ENCODE data around the gene MGRN1. TPM values are rescaled to one million over a fixed set of nuclear protein-coding genes. Genes with fewer than 3 reads are reported as not detected.

MGRN1 gene
- total and polyA plus RNA-seq, 2 donors (not counting 3 experiments of a cell fraction or from before 2014, with no cell fraction given): 15.6 to 73.0 TPM

DNA sequence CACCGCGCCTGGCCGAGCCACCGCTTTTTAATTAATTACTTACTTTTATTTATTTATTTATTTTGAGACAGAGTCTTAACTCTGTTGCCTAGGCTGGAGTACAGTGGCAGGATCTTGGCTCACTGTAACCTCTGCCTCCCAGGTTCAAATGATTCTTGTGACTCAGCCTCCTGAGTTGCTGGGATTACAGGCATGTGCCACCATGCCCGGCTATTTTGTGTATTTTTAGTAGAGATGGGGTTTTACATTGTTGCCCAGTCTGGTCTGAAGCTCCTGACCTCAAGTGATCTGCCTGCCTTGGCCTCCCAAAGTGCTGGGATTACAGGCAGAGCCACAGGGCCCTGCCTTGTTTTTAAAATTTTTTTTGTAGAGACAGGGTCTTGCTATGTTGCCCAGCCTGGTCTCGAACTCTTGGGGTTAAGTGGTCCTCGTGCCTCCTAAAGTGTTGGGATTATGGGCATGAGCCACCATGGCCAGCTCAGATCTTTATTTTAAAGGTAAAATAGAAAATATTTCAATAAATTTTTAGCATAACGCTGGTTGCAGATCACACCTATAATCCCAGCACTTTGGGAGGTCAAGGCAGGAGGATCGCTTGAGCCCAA is 50.4 kb downstream of the MGRN1 start:
- DNase-seq (ENCODE audit: low read depth, low spot score): no peak
- H3K27me3 ChIP-seq (ENCODE audit: control insufficient read depth in 2 of 2, insufficient read depth in 2 of 2, low read length in 2 of 2): no peaks in the 10 kb centered on the region
- H3K27ac ChIP-seq (ENCODE audit: insufficient read depth, low read depth, low read length): no peak overlapping the region
- no peaks in the 10 kb centered on the region for H3K79me2 ChIP-seq (ENCODE audit: control insufficient read depth, insufficient read depth, low read length)
- intact Hi-C loops (cut with micrococcal nuclease): no loop called here
- no peak for TF ChIP-seq FOS (IDR thresholded peaks at IDR 0.05; ENCODE audit: borderline replicate concordance, insufficient read depth, low read length)
- TF ChIP-seq GATA2 (IDR thresholded peaks at IDR 0.05; ENCODE audit: insufficient read depth, insufficient read length, low read depth, low read length): no peak
- TF ChIP-seq JUN (IDR thresholded peaks at IDR 0.05; ENCODE audit: borderline replicate concordance, insufficient read depth, insufficient read length, low read depth): no peak
- no peak for TF ChIP-seq POLR2A (IDR thresholded peaks at IDR 0.05; ENCODE audit: low read depth, low read length)
- TF ChIP-seq, protein P1, sequence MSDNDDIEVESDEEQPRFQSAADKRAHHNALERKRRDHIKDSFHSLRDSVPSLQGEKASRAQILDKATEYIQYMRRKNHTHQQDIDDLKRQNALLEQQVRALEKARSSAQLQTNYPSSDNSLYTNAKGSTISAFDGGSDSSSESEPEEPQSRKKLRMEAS (IDR thresholded peaks at IDR 0.05; ENCODE audit: insufficient read depth, insufficient read length): no peak
- FAIRE-seq: no peak
- no peaks in the 10 kb centered on the region for H3K9me3 ChIP-seq (replicated peaks; ENCODE audit: control insufficient read depth, insufficient read depth, low read length)
- no TSS peak for BruUV-seq (replicated peaks)
- dilution Hi-C loops (cut with MboI; ENCODE audit: extremely low pct_ligation_motif_present, low sequenced_read_pairs): no loop called here
- no peak overlapping the region for H3K4me3 ChIP-seq (replicated peaks in 1 of 3; ENCODE audit: insufficient read depth in 1 of 3, low read depth in 1 of 3, low read length in 3 of 3)
- peaks cover 2 to 25% of the 10 kb centered on the region in 2 experiments for H3K36me3 ChIP-seq (ENCODE audit: control insufficient read depth in 2 of 2, extremely low read depth in 1 of 2, insufficient read depth in 2 of 2, low read length in 2 of 2)
- no peaks in the 10 kb centered on the region for H3K4me1 ChIP-seq (ENCODE audit: control insufficient read depth, extremely low read depth, insufficient read depth, low read length)
- no peak overlapping the region for H3K4me2 ChIP-seq (ENCODE audit: insufficient read depth, low read length)
- no peak overlapping the region for H3K9ac ChIP-seq (replicated peaks; ENCODE audit: extremely low read depth, insufficient read depth, low read length)
- ChIA-PET CTCF (interaction anchor here (0.7 kb wide), 1 partner anchor 25 kb away, joined by 3 read pairs; no protein-coding TSS in a partner anchor), POLR2A (no interaction called here)
- H2AFZ ChIP-seq (ENCODE audit: low read depth, low read length): no peak overlapping the region
- H3K9me1 ChIP-seq (replicated peaks; ENCODE audit: control insufficient read depth, extremely low read depth, insufficient read depth, low read length): no peaks in the 10 kb centered on the region
- no peaks in the 10 kb centered on the region for H4K20me1 ChIP-seq (replicated peaks; ENCODE audit: control insufficient read depth, extremely low read depth, insufficient read depth, low read length)

DNA sequence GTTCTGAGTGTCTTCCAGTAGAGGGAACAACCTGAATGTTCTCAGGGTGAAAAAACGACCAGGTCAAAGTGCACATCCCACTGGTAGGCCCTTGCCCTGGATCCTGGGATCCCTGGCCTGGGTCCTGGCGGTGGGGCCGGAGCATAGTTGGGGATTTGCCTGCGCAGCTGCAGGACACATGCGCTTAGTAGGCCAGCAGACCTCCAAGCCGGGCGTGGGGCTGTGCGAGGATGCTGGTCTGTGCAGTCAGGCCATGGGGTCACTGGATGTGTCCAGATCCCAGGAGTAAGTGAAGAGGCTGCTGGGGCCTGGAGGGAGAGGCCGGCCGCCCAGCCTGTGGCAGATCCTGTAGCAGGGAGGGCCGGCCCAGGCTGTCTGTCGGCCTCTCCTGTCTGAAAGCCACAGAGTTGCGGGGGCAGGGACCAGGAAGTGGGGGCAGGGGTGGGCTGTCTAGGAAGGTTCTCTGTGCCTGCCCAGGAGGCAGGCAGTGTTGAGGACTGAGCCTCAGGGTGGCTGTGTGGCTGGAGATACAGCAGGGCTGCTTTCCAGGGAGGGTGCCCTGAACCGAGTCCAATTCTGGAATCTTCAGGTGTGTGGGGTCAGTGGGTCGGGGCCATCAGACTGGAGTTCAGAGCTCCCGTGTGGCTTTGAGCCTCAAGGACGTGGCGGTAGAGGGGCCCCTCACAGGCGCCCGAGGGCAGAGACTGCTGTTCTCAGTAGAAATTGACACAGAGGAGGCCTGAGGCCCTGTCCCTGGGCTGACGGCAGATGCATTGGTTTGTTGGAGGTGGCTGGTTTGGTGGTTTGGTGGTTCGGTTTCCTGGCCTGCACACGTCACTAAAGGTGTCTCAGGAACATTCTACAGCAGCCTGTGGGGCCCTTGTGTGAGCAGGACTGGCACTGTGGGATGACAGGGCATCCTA is 51.5 kb downstream of the MGRN1 start:
- H3K9me3 ChIP-seq (replicated peaks; ENCODE audit: control insufficient read depth, insufficient read depth, low read length): no peaks in the 10 kb centered on the region
- no peaks in the 10 kb centered on the region for H3K27me3 ChIP-seq (ENCODE audit: control insufficient read depth in 2 of 2, insufficient read depth in 2 of 2, low read length in 2 of 2)
- H3K4me2 ChIP-seq (ENCODE audit: insufficient read depth, low read length): no peak overlapping the region
- DNase-seq (ENCODE audit: low read depth, low spot score) (no peak), FAIRE-seq (no peak)
- POLR2A ChIA-PET: no interaction called here
- H4K20me1 ChIP-seq (replicated peaks; ENCODE audit: control insufficient read depth, extremely low read depth, insufficient read depth, low read length): no peaks in the 10 kb centered on the region
- no peaks in the 10 kb centered on the region for H3K79me2 ChIP-seq (ENCODE audit: control insufficient read depth, insufficient read depth, low read length)
- no peak overlapping the region for H3K4me3 ChIP-seq (replicated peaks in 1 of 3; ENCODE audit: insufficient read depth in 1 of 3, low read depth in 1 of 3, low read length in 3 of 3)
- TF ChIP-seq EZH2 (IDR thresholded peaks at IDR 0.05; ENCODE audit: borderline replicate concordance, low read depth, low read length, severe bottlenecking): no peak
- TF ChIP-seq GATA2 (IDR thresholded peaks at IDR 0.05; ENCODE audit: insufficient read depth, insufficient read length, low read depth, low read length): no peak
- TF ChIP-seq, protein P2, sequence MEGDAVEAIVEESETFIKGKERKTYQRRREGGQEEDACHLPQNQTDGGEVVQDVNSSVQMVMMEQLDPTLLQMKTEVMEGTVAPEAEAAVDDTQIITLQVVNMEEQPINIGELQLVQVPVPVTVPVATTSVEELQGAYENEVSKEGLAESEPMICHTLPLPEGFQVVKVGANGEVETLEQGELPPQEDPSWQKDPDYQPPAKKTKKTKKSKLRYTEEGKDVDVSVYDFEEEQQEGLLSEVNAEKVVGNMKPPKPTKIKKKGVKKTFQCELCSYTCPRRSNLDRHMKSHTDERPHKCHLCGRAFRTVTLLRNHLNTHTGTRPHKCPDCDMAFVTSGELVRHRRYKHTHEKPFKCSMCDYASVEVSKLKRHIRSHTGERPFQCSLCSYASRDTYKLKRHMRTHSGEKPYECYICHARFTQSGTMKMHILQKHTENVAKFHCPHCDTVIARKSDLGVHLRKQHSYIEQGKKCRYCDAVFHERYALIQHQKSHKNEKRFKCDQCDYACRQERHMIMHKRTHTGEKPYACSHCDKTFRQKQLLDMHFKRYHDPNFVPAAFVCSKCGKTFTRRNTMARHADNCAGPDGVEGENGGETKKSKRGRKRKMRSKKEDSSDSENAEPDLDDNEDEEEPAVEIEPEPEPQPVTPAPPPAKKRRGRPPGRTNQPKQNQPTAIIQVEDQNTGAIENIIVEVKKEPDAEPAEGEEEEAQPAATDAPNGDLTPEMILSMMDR (IDR thresholded peaks at IDR 0.05; ENCODE audit: extremely low read depth in 1 of 2, insufficient read depth in 1 of 2, low read depth in 1 of 2, low read length in 2 of 2): no peak
- TF ChIP-seq POLR2A (IDR thresholded peaks at IDR 0.05; ENCODE audit: low read depth, low read length): no peak
- TF ChIP-seq FOS (IDR thresholded peaks at IDR 0.05; ENCODE audit: borderline replicate concordance, insufficient read depth, low read length): no peak
- TF ChIP-seq, protein P1 (IDR thresholded peaks at IDR 0.05; ENCODE audit: insufficient read depth, insufficient read length): no peak
- TF ChIP-seq JUN (IDR thresholded peaks at IDR 0.05; ENCODE audit: borderline replicate concordance, insufficient read depth, insufficient read length, low read depth): no peak
- no peak for TF ChIP-seq POLR2AphosphoS5 (IDR thresholded peaks at IDR 0.05; ENCODE audit: insufficient read depth, low read depth, low read length)
- TF ChIP-seq MYC (IDR thresholded peaks at IDR 0.05; ENCODE audit: low read depth, low read length): no peak
- BruUV-seq (replicated peaks): no TSS peak
- H3K27ac ChIP-seq (ENCODE audit: insufficient read depth, low read depth, low read length): no peak overlapping the region
- H2AFZ ChIP-seq (ENCODE audit: low read depth, low read length): no peak overlapping the region
- no peak overlapping the region for H3K9ac ChIP-seq (replicated peaks; ENCODE audit: extremely low read depth, insufficient read depth, low read length)
- intact Hi-C loops (cut with micrococcal nuclease): no loop called here
- no peaks in the 10 kb centered on the region for H3K4me1 ChIP-seq (ENCODE audit: control insufficient read depth, extremely low read depth, insufficient read depth, low read length)
- H3K9me1 ChIP-seq (replicated peaks; ENCODE audit: control insufficient read depth, extremely low read depth, insufficient read depth, low read length): no peaks in the 10 kb centered on the region
- H3K36me3 ChIP-seq (ENCODE audit: control insufficient read depth in 2 of 2, extremely low read depth in 1 of 2, insufficient read depth in 2 of 2, low read length in 2 of 2): peaks cover 2 to 22% of the 10 kb centered on the region in 2 experiments
- CTCF ChIA-PET: no interaction called here
- dilution Hi-C loops (cut with MboI; ENCODE audit: extremely low pct_ligation_motif_present, low sequenced_read_pairs): no loop called here

Data from endothelial cell of umbilical vein (primary cell).